IPS DF 6.9 (cell line): ENCODE measurements around the gene AKT3.

Source experiments
- DNase-seq: peaks from one replicate; pipeline ENCODE4 v3.0.0-alpha.2; 2013; ENCODE audit warnings: low read depth, low spot score
- H3K27ac ChIP-seq: one replicate; pipeline ENCODE4 v1.5.1; 2013; ENCODE audit warnings: low read length, control low read depth
- H3K27me3 ChIP-seq: 2 replicates; pipeline ENCODE4 v1.6.1; 2013; ENCODE audit warnings: mild to moderate bottlenecking, low read length; ENCODE audit not compliant: control insufficient read depth, insufficient read depth
- H3K36me3 ChIP-seq: 2 replicates; pipeline ENCODE4 v1.6.1; 2013; ENCODE audit warnings: low read length; ENCODE audit not compliant: control insufficient read depth, insufficient read depth
- H3K4me1 ChIP-seq: 2 replicates; pipeline ENCODE4 v1.6.1; 2013; ENCODE audit warnings: low read length; ENCODE audit not compliant: control insufficient read depth, insufficient read depth
- H3K4me3 ChIP-seq: 2 replicates; pipeline ENCODE4 v1.5.1; 2013; ENCODE audit warnings: mild to moderate bottlenecking, low read length
- H3K9me3 ChIP-seq: 2 replicates; pipeline ENCODE4 v1.6.1; 2013; ENCODE audit warnings: low read length, inconsistent platforms; ENCODE audit not compliant: control insufficient read depth, insufficient read depth
- WGBS: extraction: QIAGEN DNeasy Blood & Tissue Kit; methylation state at CpG from one replicate; pipeline ENCODE4 v1.1.7; 2013; ENCODE audit warnings: mixed read lengths, missing lambda C conversion rate; ENCODE audit not compliant: insufficient read length, insufficient coverage; 5-methylcytosine and 5-hydroxymethylcytosine counted together

Gene AKT3

GRCh38 chr1:243459059-243459458, 391.0 kb downstream of the AKT3 start:
- no peaks in the 10 kb centered on the region for H3K27me3 ChIP-seq
- no peaks in the 10 kb centered on the region for H3K4me1 ChIP-seq
- no peaks in the 10 kb centered on the region for H3K9me3 ChIP-seq
- no peak overlapping the region for H3K27ac ChIP-seq
- H3K36me3 ChIP-seq, result no peaks in the 10 kb centered on the region
- no CpG with 5 or more reads among the region's 3 CpGs for WGBS
- no peak for DNase-seq
- H3K4me3 ChIP-seq, result no peak overlapping the region

- no peaks in the 10 kb centered on the region for H3K9me3 ChIP-seq
- no peaks in the 10 kb centered on the region for H3K36me3 ChIP-seq
- no peaks in the 10 kb centered on the region for H3K4me1 ChIP-seq
- H3K4me3 ChIP-seq, result no peak overlapping the region
- DNase-seq, result no peak
- no peaks in the 10 kb centered on the region for H3K27me3 ChIP-seq
- WGBS, result no CpG with 5 or more reads among the region's 9 CpGs
- no peak overlapping the region for H3K27ac ChIP-seq
These were observed 392.6 kb downstream of the AKT3 start for GRCh38 chr1:243457363-243457982.

GRCh38 chr1:243455760-243456651, 394.0 kb downstream of the AKT3 start:
- WGBS, result no CpG with 5 or more reads among the region's 11 CpGs
- no peak for DNase-seq
- Histone ChIP-seq H3K4me1 (no peaks in the 10 kb centered on the region), H3K27ac (no peak overlapping the region), H3K27me3 (no peaks in the 10 kb centered on the region), H3K9me3 (no peaks in the 10 kb centered on the region), H3K4me3 (no peak overlapping the region), H3K36me3 (no peaks in the 10 kb centered on the region)

GRCh38 chr1:243454328-243454997, 395.6 kb downstream of the AKT3 start:
- WGBS, result no CpG with 5 or more reads among the region's 17 CpGs
- H3K4me3 ChIP-seq, result no peak overlapping the region

GRCh38 chr1:243452092-243452491, 398.0 kb downstream of the AKT3 start:
- Histone ChIP-seq H3K36me3 (no peaks in the 10 kb centered on the region), H3K9me3 (no peaks in the 10 kb centered on the region), H3K27ac (no peak overlapping the region), H3K27me3 (no peaks in the 10 kb centered on the region), H3K4me1 (no peaks in the 10 kb centered on the region), H3K4me3 (no peak overlapping the region)
- DNase-seq, result no peak
- no CpG with 5 or more reads among the region's 2 CpGs for WGBS

More at GRCh38 chr1:243454328-243454997, 395.6 kb downstream of the AKT3 start:
- no peaks in the 10 kb centered on the region for H3K4me1 ChIP-seq
- H3K9me3 ChIP-seq, result no peaks in the 10 kb centered on the region
- no peak for DNase-seq
- H3K27me3 ChIP-seq, result no peaks in the 10 kb centered on the region
- no peak overlapping the region for H3K27ac ChIP-seq
- H3K36me3 ChIP-seq, result no peaks in the 10 kb centered on the region

GRCh38 chr1:243449373-243449772, 400.7 kb downstream of the AKT3 start:
- no peaks in the 10 kb centered on the region for H3K9me3 ChIP-seq

GRCh38 chr1:243447844-243448243, 402.2 kb downstream of the AKT3 start:
- no peak for DNase-seq
- no CpG with 5 or more reads among the region's 4 CpGs for WGBS

More at GRCh38 chr1:243449373-243449772, 400.7 kb downstream of the AKT3 start:
- no peak overlapping the region for H3K4me3 ChIP-seq
- H3K27me3 ChIP-seq, result no peaks in the 10 kb centered on the region
- H3K4me1 ChIP-seq, result no peaks in the 10 kb centered on the region
- H3K36me3 ChIP-seq, result no peaks in the 10 kb centered on the region
- WGBS, result no CpG with 5 or more reads among the region's 6 CpGs
- no peak overlapping the region for H3K27ac ChIP-seq
- no peak for DNase-seq

GRCh38 chr1:243447347-243447746, 402.7 kb downstream of the AKT3 start:
- H3K36me3 ChIP-seq, result no peaks in the 10 kb centered on the region
- no peaks in the 10 kb centered on the region for H3K4me1 ChIP-seq
- no CpG with 5 or more reads among the region's 3 CpGs for WGBS
- no peak overlapping the region for H3K4me3 ChIP-seq
- no peak overlapping the region for H3K27ac ChIP-seq
- H3K27me3 ChIP-seq, result no peaks in the 10 kb centered on the region
- no peak for DNase-seq
- H3K9me3 ChIP-seq, result no peaks in the 10 kb centered on the region

More at GRCh38 chr1:243447844-243448243, 402.2 kb downstream of the AKT3 start:
- Histone ChIP-seq H3K27me3 (no peaks in the 10 kb centered on the region), H3K9me3 (no peaks in the 10 kb centered on the region), H3K36me3 (no peaks in the 10 kb centered on the region), H3K4me3 (no peak overlapping the region), H3K27ac (no peak overlapping the region), H3K4me1 (no peaks in the 10 kb centered on the region)

- no peak for DNase-seq
- H3K4me3 ChIP-seq, result no peak overlapping the region
- H3K4me1 ChIP-seq, result 0 out of 2 replicates have a peak, but pooled peaks cover 2% of the 10 kb centered on the region
- H3K27me3 ChIP-seq, result no peaks in the 10 kb centered on the region
- H3K36me3 ChIP-seq, result no peaks in the 10 kb centered on the region
- no peak overlapping the region for H3K27ac ChIP-seq
- no CpG with 5 or more reads among the region's 4 CpGs for WGBS
- H3K9me3 ChIP-seq, result no peaks in the 10 kb centered on the region
These were observed 406.5 kb downstream of the AKT3 start for GRCh38 chr1:243443557-243443956.

- no peak for DNase-seq
- Histone ChIP-seq H3K4me3 (no peak overlapping the region), H3K27me3 (no peaks in the 10 kb centered on the region), H3K4me1 (0 out of 2 replicates have a peak, but pooled peaks cover 2% of the 10 kb centered on the region), H3K27ac (no peak overlapping the region), H3K9me3 (no peaks in the 10 kb centered on the region), H3K36me3 (no peaks in the 10 kb centered on the region)
These were observed 408.4 kb downstream of the AKT3 start for GRCh38 chr1:243441601-243442000.
